Sciatic nerve (tissue), 2 donors: ENCODE measurements around the gene TRIM49B. TPM values are rescaled to one million over a fixed set of nuclear protein-coding genes. Genes with fewer than 3 reads are reported as not detected.
"Not testable (repeated sequence)": the region's sequence is repeated elsewhere in the genome, so short reads cannot be mapped to it uniquely, and the experiment has no call there.

Experiments used
- ATAC-seq: fragments of 200-7000 bp; cut with Tn5 transposase; one replicate; pipeline ENCODE4 v1.9.1; 2020; ENCODE audit warnings: mild to moderate bottlenecking, moderate library complexity
- DNase-seq: peaks from one replicate; pipeline ENCODE4 v3.0.0-alpha.2; 2020; ENCODE audit warnings: low spot score
- intact Hi-C: fragments of 100-400 bp; cut with DNase I; formaldehyde crosslinking; loops from one replicate; pipeline ENCODE4 v1.14.2; 2022
- total RNA-seq: library from RNA; stranded (reverse); fragmentation: NEBNext Ultra II Directional; extraction: Animal tissue kit (Norgen Biotek cat#: 25700); gene quantifications from one replicate; pipeline ENCODE4 v1.2.1, GENCODE V29; 2021
- donor health status: DM: no; HTN: no; CAD: no.
- donor health status: DM: no; HTN: no; CAD: no.

Gene TRIM49B, protein sequence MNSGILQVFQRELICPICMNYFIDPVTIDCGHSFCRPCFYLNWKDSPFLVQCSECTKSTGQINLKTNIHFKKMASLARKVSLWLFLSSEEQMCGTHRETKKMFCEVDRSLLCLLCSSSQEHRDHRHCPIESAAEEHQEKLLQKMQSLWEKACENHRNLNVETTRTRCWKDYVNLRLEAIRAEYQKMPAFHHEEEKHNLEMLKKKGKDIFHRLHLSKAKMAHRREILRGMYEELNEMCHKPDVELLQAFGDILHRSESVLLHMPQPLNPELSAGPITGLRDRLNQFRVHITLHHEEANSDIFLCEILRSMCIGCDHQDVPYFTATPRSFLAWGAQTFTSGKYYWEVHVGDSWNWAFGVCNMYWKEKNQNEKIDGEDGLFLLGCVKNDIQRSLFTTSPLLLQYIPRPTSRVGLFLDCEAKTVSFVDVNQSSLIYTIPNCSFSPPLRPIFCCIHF
- not detected for total RNA-seq

DNA sequence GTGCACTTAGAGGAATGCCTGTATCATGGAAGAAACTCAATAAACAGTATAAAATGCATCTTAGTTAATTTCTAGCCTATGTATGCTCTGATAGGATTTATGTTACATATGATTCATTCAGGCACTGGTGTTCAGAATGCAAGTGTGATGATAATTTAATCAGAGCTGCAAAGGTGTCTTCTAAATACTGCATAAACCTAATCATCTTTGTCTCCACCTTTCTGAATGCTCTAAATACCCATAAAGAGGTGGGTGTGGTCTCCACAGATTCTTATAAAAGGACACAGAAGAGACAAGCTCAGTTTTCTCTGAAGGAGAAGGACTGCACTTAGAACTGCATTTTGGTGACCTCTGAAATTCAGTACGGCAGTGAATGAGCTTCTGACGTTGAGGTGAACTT is at the start of gene TRIM49B:
Gene TRIM49B (plus strand): TSS at position 301 of the 400 bp plus-strand sequence. CDS start 2,777 bp downstream, outside the sequence.
- ATAC-seq, intact Hi-C loops, DNase-seq: not testable (repeated sequence)

DNA sequence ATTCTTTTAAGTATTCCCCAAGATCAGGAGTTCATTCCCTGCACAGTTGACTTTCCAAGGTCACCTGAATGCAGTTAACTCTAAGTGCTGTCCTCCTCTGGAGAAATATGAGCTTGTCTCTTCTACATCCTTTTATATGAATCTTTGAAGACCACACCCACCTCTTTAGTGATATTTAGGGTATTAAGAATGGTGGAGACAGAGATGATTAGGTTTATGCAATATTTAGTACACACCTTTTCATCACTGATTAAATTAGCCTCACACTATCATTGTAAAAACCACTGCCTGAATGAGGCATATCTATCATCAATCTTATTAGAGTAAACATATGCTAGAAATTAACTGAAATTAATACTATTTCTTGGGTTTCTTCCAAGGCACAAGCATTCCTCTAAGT is 44.8 kb upstream of the TRIM49B start, which contains the start of gene TRIM51G:
Gene TRIM51G (minus strand): TSS at position 101 of the 400 bp plus-strand sequence. CDS start 2,190 bp downstream, outside the sequence.
- ATAC-seq, DNase-seq, intact Hi-C loops: not testable (repeated sequence)

DNA sequence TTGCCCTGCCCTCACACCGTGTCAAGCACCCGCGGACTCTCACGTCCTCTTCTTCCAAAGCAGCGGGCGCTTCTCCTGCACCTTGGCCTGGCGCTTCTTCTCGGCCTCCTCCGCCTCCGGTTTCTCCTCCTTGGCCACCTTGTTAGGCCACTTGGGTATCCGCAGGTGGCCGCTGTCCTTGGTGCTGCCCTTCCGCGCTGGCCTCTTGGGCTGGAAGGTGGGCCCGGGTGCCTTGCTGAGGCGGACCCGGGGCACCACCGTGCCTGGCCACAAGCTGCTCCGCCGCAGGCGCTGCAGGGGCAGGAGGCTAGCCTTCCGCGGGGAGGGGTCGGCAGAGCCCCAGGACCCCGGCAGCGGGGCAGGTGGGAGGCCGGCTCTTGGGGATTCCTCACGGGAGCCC is 19.6 kb downstream of the TRIM49B start:
- ATAC-seq, intact Hi-C loops, DNase-seq: not testable (repeated sequence)

DNA sequence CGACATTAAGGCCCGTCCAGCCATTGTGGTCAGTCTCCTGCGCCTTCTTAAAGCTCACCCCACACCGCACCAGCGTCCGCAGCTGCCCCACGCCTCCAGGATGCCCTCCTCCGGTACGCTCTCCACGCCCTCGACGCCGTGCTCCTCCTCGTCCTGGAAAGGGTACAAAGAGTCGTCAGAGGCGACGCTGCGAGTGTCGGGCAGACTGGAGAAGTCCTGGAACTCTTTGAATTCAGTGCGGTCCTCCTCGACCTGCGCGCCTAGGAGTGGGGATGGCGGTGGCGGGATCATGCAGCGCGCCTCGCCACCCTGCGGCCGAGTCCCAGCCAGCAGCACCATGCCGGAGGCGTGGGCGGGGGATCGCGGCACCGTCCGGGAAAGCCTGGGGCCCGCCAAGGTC is 21.2 kb downstream of the TRIM49B start:
- intact Hi-C loops = not testable (repeated sequence)

DNA sequence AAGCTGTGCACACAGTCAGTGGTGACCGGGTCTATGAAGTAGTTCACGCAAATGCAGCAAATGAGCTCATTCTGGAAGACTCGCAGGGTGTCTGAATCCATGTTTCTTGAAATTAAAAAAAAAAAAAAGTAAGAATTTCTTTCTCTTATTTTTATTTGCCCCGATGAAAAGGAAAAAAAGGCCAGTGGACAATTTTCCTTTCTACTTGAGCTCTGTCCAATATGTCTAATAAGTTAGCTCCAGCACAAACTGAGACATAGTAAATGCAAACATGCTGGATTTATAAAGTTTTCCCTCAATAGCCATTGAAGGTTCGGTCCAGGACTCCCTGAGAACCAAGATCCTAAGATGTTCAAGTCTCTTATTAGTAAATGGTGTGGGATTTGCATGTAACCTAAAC is 30.4 kb downstream of the TRIM49B start, which contains the start of gene TRIM64C:
Gene TRIM64C (minus strand): TSS at position 101 of the 400 bp plus-strand sequence. CDS start 0 bp downstream, at position 101.
- intact Hi-C loops, DNase-seq, ATAC-seq: not testable (repeated sequence)

More for the DNA sequence above, 21.2 kb downstream of the TRIM49B start:
- ATAC-seq, DNase-seq: not testable (repeated sequence)

DNA sequence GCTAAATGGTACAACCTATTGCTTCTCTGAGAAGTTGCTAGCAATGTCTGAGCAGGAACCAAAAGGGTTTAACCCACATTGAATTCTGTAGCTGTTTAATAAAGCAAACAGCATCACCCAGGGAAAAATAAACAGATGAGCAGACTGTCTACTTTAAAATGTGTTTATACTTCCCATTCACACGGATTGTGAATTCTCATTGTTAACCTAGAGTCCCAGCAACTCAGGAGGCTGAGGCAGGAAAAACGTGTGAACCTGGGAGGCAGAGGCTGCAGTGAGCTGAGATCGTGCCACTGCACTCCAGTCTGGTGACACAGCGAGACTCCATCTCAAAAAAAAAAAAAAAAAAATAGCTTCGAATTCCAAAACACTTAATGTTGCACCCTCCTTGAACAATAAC is 41.3 kb downstream of the TRIM49B start:
- ATAC-seq, intact Hi-C loops, DNase-seq: not testable (repeated sequence)

Other genes with a start within 250 kb of the TRIM49B start
- gene TRIM51G, start 44.9 kb upstream of the TRIM49B start, total RNA-seq = not detected
- not detected for gene TRIM64C, start 30.3 kb downstream of the TRIM49B start, total RNA-seq
- 32.5 TPM for gene FOLH1, start 179.8 kb downstream of the TRIM49B start, total RNA-seq